HUES48 (cell line): ENCODE results near the gene SLC12A9.
A peak's percentile ranks its signal among the peaks of the same experiment; 100 is the strongest.
"Not testable (repeated sequence)": the region's sequence is repeated elsewhere in the genome, so short reads cannot be mapped to it uniquely, and the experiment has no call there.

Experiments
- H3K27ac ChIP-seq: one replicate; pipeline ENCODE4 v1.7.0; 2013; ENCODE audit warnings: low read depth, low read length, inconsistent platforms
- H3K27me3 ChIP-seq: 2 replicates; pipeline ENCODE4 v1.6.1; 2013; ENCODE audit warnings: mild to moderate bottlenecking, low read length; ENCODE audit not compliant: control insufficient read depth, insufficient read depth
- H3K36me3 ChIP-seq: 2 replicates; pipeline ENCODE4 v1.6.1; 2013; ENCODE audit warnings: low read length; ENCODE audit not compliant: control insufficient read depth, insufficient read depth
- H3K4me1 ChIP-seq: 2 replicates; pipeline ENCODE4 v1.6.1; 2013; ENCODE audit warnings: mild to moderate bottlenecking, low read length; ENCODE audit not compliant: control insufficient read depth, insufficient read depth
- H3K4me3 ChIP-seq: 2 replicates; pipeline ENCODE4 v1.5.1; 2013; ENCODE audit warnings: mild to moderate bottlenecking, low read depth, low read length
- H3K9ac ChIP-seq: 2 replicates; pipeline ENCODE4 v1.6.1; 2013; ENCODE audit warnings: mild to moderate bottlenecking, low read depth, low read length, moderate library complexity
- H3K9me3 ChIP-seq: 2 replicates; pipeline ENCODE4 v1.6.1; 2013; ENCODE audit warnings: low read length; ENCODE audit not compliant: control insufficient read depth, insufficient read depth

Gene SLC12A9

DNA sequence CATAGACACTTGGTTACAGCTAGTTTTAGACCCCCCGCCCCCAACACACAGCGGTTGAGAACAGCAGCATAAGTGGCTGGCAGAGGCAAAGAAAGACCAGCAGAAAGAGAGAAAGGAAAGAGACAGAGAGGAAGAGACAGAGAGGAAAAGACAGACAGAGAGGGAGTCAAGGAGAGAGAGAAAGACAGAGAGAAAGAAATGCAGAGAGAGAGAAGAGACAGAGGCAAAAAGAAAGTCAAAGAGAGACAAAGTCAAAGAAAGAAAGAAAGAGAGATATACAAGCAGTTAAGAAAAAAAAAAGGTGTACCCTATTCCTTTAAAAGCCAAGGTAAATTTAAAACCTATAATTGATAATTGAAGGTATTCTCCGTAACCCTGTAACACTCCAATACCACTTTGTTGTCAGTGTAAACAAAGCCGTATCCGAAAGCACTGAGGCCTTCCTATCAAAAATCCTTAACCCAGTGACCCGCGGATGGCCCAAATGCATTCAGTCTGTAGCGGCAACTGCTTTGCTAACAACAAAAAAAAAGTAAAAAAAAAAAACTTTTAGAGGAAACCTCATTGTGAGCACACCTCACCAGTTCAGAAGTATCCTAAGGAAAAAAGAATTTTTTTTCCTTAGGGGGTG, 11.9 kb upstream of the SLC12A9 start:
- Histone ChIP-seq H3K4me1 (peaks cover 21% of the 10 kb centered on the region), H3K27me3 (no peaks in the 10 kb centered on the region), H3K4me3 (no peak overlapping the region), H3K27ac (peak overlapping the region; percentile 46), H3K36me3 (no peaks in the 10 kb centered on the region), H3K9me3 (no peaks in the 10 kb centered on the region), H3K9ac (no peak overlapping the region)

DNA sequence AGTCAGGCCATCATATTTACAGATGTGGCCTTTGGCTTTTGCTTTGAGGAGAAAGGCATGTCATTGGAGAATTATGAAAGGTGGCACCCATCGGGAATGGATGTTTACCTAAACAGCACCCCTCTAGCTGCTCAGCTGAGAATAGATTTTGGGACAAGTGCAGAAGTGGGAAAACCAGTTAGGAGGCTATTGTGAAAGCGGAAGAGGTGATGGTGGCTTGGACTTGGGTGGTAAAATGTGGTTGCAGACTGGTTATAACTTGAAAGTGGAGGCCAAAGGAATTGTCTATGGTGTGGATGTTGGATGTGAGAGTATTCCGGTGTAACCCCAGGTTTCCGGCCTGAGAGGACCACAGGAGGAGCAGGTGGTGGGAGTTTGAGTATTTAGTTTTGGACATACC, 5.2 kb upstream of the SLC12A9 start:
- no peak overlapping the region for H3K9ac ChIP-seq
- no peak overlapping the region for H3K27ac ChIP-seq
- no peaks in the 10 kb centered on the region for H3K4me1 ChIP-seq
- no peaks in the 10 kb centered on the region for H3K9me3 ChIP-seq
- H3K36me3 ChIP-seq = no peaks in the 10 kb centered on the region
- H3K4me3 ChIP-seq = no peak overlapping the region
- no peaks in the 10 kb centered on the region for H3K27me3 ChIP-seq

DNA sequence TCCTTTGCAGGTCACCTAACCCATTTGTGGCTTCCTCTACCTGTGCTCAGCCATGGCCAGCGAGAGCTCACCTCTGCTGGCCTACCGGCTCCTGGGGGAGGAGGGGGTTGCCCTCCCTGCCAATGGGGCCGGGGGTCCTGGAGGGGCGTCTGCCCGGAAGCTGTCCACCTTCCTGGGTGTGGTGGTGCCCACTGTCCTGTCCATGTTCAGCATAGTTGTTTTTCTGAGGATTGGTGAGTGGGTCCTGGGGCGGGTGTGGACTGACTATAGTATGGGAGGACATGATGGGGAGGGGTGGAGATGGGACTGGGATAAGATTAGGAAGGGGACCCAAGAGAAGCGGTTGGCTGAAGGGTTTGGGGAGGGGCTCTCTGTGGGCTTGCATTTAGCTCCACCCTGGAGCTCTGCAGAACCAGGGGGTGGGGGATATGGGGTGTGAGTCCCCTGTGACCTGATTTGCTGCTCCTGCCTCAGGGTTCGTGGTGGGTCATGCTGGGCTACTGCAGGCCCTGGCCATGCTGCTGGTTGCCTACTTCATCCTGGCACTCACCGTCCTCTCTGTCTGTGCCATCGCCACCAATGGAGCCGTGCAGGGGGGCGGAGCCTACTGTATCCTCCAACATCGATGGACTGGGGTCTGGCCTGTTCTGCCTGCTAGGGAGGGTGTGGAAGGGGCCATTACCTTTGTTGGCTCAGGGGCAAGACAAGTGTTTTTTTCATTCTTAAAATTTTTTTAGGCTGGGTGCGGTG, 1.8 kb downstream of the SLC12A9 start:
- no peak overlapping the region for H3K9ac ChIP-seq
- peaks cover 3% of the 10 kb centered on the region; the same call in 1 of the 2 replicates for H3K36me3 ChIP-seq
- H3K4me1 ChIP-seq = no peaks in the 10 kb centered on the region
- no peak overlapping the region for H3K4me3 ChIP-seq
- H3K9me3 ChIP-seq = no peaks in the 10 kb centered on the region
- H3K27ac ChIP-seq = no peak overlapping the region
- no peaks in the 10 kb centered on the region for H3K27me3 ChIP-seq

DNA sequence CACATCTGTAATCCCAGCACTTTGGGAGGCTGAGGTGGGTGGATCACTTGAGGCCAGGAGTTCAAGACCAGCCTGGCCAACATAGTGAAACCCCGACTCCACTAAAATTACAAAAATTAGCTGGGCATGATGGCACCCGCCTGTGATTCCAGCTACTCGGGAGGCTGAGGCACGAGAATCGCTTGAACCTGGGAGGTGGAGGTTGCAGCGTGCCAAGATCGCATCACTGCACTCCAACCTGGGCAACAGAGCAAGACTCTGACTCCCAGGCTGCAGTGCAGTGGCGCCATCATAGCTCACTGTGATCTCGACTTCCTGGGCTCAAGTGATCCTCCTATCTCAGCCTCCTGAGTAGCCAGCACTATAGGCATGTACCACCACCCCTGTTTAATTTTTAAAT, 2.4 kb downstream of the SLC12A9 start:
- not testable (repeated sequence) for H3K27ac ChIP-seq, H3K9ac ChIP-seq, H3K4me3 ChIP-seq, H3K9me3 ChIP-seq, H3K4me1 ChIP-seq, H3K36me3 ChIP-seq, H3K27me3 ChIP-seq

DNA sequence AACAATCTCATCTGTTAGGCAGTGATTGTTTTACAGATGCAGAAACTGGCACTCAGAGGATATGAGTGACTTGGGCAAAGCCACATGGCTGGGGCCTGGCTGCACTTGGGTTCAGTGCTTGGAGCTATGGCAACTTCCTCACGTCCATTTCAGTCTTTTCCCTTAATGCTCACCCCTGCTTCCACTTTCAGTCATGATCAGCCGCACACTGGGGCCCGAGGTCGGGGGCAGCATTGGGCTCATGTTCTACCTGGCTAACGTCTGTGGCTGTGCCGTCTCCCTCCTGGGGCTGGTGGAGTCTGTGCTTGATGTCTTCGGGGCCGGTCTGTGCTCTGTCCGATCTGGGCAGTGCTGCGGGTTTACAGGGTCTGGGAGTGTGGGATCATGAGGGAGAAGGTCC, 3.0 kb downstream of the SLC12A9 start:
- no peak overlapping the region for H3K27ac ChIP-seq
- H3K9me3 ChIP-seq = no peaks in the 10 kb centered on the region
- H3K9ac ChIP-seq = no peak overlapping the region
- H3K27me3 ChIP-seq = no peaks in the 10 kb centered on the region
- H3K4me1 ChIP-seq = no peaks in the 10 kb centered on the region
- peaks cover 11% of the 10 kb centered on the region for H3K36me3 ChIP-seq
- H3K4me3 ChIP-seq = no peak overlapping the region

DNA sequence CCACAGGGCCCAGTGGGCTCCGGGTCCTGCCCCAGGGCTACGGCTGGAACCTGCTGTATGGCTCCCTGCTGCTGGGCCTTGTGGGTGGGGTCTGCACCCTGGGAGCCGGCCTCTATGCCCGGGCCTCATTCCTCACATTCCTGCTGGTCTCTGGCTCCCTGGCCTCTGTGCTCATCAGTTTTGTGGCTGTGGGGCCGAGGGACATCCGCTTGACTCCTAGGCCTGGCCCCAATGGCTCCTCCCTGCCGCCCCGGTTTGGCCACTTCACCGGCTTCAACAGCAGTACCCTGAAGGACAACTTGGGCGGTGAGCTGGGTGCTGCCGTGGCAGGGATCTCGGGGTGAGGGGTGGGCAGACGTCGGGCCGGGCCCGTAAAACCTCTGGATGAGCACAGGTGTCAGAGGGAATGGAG, 4.4 kb downstream of the SLC12A9 start:
- peaks cover 24% of the 10 kb centered on the region for H3K36me3 ChIP-seq
- H3K27me3 ChIP-seq = no peaks in the 10 kb centered on the region
- H3K9me3 ChIP-seq = no peaks in the 10 kb centered on the region
- no peak overlapping the region for H3K9ac ChIP-seq
- no peak overlapping the region for H3K4me3 ChIP-seq
- H3K4me1 ChIP-seq = no peaks in the 10 kb centered on the region
- H3K27ac ChIP-seq = no peak overlapping the region

DNA sequence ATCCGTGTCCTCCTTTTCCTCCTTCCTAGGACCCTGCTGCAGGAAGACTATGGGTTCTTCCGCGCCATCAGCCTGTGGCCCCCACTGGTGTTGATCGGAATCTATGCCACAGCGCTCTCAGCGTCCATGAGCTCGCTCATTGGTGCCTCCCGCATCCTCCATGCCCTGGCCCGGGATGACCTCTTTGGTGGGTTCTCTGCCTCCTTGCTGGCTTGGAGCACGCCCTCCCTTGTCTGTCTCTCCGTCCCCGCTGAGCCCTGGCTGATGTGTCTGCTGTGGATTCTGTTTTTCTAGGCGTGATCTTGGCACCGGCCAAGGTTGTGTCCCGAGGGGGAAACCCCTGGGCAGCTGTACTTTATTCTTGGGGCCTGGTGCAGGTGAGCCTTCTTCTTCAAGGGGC, 7.3 kb downstream of the SLC12A9 start:
- no peaks in the 10 kb centered on the region for H3K4me1 ChIP-seq
- H3K9me3 ChIP-seq = no peaks in the 10 kb centered on the region
- H3K9ac ChIP-seq = no peak overlapping the region
- H3K27me3 ChIP-seq = no peaks in the 10 kb centered on the region
- H3K36me3 ChIP-seq = peaks cover 41% of the 10 kb centered on the region
- no peak overlapping the region for H3K27ac ChIP-seq
- H3K4me3 ChIP-seq = no peak overlapping the region

DNA sequence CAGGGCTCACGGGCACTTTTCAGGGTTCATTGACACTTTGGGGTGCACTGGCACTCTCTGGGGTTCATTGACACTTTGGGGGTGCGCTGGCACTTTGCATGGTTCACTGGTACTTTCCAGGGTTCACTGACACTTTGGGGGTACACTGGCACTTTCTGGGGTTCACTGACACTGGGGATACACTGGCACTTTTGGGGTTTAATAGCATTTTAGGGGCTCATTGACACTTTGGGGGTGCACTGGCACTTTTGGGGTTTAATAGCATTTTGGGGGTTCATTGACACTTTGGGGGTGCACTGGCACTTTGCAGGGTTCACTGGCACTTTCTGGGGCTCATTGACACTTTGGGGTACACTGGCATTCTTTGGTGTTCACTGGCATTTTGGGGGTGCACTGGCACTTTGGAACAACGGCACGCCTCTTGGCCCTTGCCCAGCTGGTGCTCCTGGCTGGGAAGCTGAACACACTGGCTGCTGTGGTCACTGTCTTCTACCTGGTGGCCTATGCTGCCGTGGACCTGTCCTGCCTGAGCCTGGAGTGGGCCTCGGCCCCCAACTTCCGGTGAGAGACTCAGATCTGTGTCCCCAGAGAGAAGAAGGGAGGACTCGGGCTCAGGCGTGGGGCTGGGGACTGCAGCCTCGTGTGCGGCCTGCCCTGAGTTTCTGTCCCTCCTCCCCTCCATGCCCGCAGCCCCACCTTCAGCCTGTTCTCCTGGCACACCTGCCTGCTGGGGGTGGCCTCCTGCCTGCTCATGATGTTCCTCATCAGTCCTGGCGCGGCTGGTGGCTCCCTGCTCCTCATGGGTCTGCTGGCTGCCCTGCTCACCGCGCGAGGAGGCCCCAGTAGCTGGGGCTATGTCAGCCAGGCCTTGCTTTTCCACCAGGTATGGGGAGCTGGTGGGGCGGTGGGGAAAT, 8.4 kb downstream of the SLC12A9 start:
- H3K27me3 ChIP-seq = no peaks in the 10 kb centered on the region
- no peak overlapping the region for H3K9ac ChIP-seq

DNA sequence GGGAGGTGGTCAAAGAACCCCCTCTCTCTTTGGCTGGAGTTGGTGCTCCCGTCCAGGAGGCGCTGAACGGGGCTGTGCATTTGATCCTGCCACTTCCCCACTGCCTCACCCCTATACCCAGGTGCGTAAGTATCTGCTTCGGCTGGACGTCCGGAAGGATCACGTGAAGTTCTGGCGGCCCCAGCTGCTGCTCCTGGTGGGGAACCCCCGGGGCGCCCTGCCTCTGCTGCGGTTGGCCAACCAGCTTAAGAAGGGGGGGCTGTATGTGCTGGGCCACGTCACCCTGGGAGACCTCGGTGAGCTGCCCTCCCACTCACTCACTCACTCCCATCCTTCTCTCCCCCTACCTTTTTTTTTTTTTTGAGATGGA, 9.1 kb downstream of the SLC12A9 start:
- no peak overlapping the region for H3K9ac ChIP-seq
- no peak overlapping the region for H3K27ac ChIP-seq
- H3K9me3 ChIP-seq = no peaks in the 10 kb centered on the region
- peaks cover 38% of the 10 kb centered on the region for H3K36me3 ChIP-seq
- H3K4me1 ChIP-seq = peaks cover 3% of the 10 kb centered on the region
- no peaks in the 10 kb centered on the region for H3K27me3 ChIP-seq
- H3K4me3 ChIP-seq = no peak overlapping the region

More for the DNA sequence above, 8.4 kb downstream of the SLC12A9 start:
- H3K4me1 ChIP-seq = no peaks in the 10 kb centered on the region
- H3K4me3 ChIP-seq = no peak overlapping the region
- no peaks in the 10 kb centered on the region for H3K9me3 ChIP-seq
- peaks cover 38% of the 10 kb centered on the region for H3K36me3 ChIP-seq
- no peak overlapping the region for H3K27ac ChIP-seq

DNA sequence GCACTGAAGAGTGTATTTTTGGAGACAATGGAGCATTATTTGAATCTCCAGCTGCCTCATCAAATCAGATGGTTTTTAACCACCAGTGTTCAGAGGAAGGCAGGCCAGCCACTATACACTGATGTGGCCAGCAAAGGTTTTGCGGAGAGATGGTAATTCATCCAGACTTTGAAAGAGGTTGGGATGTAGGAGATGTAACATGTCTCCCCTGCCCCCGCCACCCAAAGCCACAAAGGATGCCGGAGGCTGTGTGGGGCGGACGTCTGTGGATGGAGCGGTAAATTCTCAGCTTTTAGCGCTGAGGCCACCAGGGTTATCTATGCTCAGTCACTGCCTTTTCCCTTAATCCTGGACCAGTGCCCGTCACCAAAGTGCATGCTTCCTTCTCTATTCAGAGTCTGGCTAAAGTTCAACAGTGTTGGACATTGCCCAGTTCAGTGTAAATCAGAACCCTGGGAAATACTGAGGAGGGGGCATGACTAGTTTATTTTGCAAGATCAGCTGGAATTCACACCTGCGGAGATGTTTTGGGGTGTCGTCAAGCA, 11.0 kb downstream of the SLC12A9 start:
- Histone ChIP-seq H3K36me3 (peaks cover 38% of the 10 kb centered on the region), H3K27ac (no peak overlapping the region), H3K9me3 (no peaks in the 10 kb centered on the region), H3K27me3 (no peaks in the 10 kb centered on the region), H3K4me3 (no peak overlapping the region), H3K4me1 (peaks cover 6% of the 10 kb centered on the region), H3K9ac (no peak overlapping the region)
